GM19463 (cell line): Measurements from ENCODE around the gene ANO6.

Source experiments
- ATAC-seq: cut with Tn5 transposase; IDR thresholded peaks from one replicate; pipeline ENCODE4 v1.9.1; 2021; ENCODE audit warnings: mild to moderate bottlenecking, moderate library complexity; ENCODE audit not compliant: unreplicated experiment

ANO6 gene

DNA sequence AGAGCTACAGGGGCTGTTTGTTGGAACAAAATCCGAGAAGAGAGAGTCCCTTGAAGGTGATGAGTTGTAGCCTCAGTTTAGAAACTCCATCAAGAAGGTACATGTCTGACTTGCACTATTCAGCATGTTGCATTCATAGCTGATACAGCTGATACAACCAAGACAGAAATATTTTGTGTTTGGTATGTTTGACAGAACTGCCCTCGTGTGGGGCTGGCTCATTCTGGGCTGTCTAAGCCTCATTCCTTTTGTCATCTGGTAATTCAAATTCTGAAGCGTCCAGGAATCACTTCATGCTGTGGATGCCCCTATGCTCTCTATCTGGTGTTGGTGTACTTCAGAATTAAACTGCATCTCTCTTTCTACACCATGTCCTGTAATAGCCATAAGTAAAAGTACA, 126.3 kb downstream of the ANO6 start:
- no peak for ATAC-seq

DNA sequence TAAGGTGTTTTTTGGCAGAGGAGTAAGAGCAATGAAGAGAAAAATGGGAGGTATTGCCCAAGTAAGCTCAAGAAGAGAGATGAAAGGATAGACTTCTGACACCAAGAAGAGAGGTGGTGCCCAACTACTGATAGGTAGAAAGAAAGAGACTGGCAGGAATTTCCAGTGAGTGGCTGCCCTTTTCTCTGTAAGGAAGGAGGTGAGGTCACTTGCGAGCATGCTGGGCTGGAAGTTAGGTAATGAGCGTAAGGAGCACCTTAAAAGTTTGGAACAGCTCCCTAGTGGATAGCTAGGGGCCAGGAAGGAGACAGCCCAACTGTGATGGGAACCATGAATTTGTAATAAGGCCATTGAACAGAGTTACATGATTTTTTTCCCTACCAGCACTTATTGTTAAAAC, 127.0 kb downstream of the ANO6 start:
- ATAC-seq, result no peak

DNA sequence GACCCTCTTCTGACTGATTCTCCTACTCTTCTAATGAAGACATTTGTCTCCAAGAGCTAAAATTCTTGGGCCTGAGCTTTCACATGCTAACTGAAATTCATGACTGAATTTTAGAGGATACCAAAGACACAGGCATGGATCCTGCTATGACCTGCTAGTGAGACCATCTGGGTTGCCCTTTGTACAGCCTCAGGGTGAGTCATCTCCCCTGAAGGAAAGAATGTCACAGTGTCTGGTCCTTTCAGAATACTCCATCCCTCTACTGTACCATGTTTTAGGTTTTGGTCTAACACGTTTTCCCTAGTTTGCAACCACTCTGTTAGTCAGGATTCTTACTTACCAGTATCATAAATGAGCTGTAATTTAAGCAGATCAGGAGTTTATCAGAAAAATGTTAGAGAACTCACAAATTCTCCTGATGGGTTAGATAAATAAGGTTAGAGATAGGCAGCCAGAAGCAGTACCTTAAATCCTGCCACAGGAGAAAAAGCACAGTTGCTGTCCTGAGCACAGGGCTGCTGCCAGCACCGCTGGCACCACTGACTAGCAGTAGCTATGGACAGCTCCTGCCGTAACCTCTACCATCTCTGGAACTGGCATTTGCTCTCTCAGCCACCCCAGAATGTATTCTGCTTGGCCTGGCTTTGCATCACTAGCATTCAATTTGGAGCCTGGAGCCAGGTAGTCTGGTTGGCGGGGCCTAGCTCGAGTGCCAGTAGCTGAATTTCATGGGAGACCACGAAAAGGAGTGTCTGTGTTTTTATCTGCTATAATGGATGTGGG, 127.6 kb downstream of the ANO6 start:
- ATAC-seq, result no peak

DNA sequence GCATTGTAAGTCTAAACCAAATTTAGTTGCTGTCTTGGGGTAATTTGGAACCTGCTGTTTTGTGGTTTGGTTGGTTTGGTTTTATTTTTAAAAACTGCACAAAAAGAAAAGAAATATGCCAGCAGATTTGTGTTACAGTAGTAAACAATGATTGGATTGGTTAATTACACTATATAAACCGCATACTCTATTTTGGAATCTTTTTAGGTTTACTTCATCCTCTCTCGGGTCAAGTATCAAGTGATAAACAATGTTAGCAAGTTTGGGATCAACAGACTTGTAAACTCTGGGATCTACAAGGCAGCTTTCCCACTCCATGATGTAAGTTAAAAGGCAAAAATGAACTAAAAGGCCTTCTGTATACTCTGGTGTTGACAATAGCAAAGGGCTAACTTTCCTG, 132.4 kb downstream of the ANO6 start:
- ATAC-seq, result no peak

DNA sequence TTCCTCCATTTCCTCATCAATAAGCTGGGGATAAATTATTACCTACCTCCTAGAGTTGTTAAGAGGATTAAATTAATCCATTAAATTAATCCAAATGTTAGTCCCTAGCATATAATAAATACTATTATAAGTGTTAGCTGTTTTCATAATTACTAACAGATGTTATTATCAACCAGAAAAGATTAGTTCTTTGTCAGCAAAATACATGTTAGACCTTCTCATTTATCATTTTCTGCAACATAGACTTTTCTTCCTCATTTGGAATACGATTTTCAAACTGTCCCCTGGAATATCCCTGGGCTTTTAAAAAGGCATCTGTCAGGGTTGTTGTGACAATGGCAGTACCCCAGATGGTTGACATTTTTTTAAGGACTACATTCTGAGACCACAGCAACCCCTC, 133.1 kb downstream of the ANO6 start:
- ATAC-seq, result no peak

DNA sequence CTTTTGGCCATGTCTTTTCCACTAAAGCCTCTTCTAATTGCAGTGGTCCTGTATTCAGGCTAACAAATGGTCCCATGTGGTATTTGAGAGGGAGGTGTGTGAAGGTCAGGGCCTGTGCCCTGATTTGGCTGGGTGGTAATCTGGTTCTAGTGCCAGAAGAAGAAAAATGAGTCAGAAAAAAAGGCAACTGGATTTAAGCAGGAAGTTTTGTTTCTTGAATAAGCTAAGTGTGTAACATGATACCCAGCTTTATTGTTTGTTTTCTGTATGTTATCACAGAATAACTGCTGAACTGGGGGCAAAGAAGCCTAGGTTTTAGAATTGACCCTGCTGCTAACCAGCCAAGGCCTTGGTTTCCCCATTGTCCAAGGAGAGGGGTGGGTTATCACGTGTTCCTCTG, 134.0 kb downstream of the ANO6 start:
- no peak for ATAC-seq

DNA sequence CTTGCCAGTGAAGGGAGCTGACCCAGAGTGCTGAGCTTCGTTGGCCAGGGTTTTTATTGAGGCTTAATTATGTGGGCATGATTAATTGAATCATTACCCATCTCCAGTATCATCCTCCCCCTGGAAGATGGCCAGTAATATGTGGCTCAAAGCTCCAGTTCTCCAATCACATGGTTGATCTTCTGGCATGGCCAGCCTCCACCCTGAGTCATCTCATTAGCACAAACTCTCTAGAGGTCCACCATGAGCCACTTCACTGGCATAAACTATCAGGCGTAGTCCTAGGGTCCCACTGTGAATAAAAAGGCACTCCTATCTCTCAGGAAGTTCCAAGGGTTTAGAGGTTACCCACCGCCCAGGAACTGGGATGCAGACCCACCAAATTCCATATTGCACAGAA, 135.0 kb downstream of the ANO6 start:
- ATAC-seq, result no peak

DNA sequence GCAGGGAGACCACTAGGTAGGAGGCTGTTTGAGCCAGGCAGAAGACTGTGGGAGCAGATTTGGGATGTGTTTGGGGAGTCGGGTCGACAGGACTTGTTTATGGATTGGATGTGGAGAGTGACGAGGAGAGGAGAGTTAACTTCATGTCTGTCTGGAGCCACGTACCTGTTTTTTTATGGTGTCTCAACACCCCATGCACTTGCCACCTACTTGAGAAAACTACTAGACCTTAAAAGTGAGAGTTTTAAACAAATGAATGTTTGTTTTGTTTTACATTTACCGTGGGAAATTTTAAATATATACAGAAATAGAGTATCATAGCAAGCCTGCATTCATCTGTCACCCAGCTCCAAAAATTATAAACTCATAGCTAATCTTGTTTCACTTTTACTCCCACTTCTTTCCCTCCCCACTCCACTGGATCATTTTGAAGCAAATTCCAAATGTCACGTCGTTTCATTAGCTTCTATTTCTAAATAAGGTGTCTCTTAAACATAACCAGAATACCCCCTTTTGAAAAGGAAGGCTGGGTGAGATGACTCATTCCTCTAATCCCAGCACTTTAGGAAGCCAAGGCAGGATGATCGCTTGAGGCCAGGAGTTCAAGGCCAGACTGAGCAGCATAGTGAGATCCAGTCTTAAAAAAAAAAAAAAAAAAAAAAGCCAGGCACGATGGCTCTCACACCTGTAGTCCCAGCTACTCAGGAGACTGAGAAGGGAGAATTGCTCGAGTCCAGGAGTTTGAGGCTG, 136.2 kb downstream of the ANO6 start:
- ATAC-seq, result no peak

DNA sequence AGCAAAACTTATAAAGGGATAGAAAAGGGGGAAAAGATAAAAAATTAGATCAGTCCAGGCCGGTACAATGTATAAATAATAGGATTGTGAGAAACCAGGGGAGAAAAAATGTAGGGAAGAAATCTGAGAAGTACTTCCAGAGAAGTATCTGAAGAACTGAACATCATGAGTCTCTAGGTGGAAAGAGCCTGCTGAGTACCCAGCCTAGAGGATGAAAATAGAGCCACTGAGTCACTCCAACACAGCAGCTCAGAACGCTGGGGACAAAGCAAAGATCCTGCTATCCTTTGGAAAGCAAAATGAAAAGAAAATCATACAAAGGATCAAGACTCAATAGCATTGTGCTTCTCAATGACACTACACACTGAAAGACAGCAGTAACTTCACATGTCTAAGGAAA, 138.0 kb downstream of the ANO6 start:
- no peak for ATAC-seq

DNA sequence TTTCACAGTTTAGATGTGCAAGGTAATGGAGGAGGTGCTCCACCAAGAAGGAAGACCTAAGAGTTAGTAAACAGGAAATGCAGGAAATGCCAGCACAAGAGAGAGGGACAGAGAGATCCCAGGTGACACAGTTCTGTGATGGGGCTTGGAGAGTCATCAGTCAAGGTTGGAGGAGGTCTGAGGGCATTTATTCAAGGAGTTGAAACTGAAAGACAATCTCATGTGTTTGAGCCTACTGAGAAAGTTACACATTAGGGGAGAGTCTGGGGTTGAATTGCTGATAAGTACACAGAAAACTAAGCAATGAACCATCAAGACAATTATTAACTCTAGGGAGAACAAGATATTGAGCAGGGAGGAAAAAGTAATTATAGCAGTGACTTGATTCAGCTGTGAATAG, 138.5 kb downstream of the ANO6 start:
- ATAC-seq, result peak; percentile 98

DNA sequence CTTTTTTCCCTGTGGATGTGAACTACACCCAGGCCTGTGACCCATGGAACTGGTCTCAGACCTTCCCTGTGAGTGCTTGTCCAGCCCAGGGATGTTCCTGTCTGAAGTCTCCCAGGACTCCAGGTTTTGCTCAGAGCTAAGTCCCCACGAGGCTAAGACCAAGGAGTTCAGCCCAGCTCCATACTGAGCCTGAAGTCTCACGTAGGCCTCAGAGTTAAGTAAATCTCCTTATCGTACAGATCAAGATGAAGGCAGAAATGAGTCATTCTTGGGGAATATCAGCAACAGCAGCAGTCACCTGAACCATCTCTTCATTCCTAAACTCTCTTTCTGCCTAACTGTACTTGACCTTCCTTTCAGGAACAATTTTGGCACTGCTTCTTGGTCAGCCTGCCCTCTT, 139.8 kb downstream of the ANO6 start:
- ATAC-seq, result no peak

DNA sequence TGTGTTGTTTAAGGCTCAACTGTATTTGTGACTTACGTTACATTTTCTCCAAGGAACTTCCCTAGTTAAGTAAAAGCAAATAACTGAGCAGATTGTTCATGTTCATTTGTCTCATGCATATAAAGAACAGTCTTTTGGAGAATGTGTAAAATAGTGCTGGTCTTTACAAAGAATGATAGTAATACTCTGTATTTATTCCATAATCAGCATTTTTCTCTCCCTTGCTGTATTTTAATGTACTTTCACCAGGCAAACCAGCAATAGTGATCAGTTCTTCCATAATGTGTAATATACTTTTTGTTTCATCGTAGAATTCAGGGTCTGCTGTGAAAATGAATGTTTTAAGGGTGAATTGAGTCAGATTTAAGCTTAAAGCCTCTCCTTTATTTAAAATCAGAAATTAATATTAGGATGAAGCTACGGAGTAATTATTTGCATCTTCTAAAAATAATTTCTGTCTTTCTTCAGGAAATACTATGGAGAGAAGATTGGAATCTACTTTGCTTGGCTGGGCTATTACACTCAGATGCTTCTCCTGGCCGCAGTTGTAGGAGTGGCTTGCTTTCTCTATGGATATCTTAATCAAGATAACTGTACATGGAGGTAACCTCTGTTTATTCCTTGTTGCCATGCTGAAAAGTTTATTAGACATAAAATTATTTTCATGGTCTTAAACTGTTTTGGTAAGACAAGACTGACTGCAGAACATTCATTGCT, 141.1 kb downstream of the ANO6 start:
- ATAC-seq, result no peak

DNA sequence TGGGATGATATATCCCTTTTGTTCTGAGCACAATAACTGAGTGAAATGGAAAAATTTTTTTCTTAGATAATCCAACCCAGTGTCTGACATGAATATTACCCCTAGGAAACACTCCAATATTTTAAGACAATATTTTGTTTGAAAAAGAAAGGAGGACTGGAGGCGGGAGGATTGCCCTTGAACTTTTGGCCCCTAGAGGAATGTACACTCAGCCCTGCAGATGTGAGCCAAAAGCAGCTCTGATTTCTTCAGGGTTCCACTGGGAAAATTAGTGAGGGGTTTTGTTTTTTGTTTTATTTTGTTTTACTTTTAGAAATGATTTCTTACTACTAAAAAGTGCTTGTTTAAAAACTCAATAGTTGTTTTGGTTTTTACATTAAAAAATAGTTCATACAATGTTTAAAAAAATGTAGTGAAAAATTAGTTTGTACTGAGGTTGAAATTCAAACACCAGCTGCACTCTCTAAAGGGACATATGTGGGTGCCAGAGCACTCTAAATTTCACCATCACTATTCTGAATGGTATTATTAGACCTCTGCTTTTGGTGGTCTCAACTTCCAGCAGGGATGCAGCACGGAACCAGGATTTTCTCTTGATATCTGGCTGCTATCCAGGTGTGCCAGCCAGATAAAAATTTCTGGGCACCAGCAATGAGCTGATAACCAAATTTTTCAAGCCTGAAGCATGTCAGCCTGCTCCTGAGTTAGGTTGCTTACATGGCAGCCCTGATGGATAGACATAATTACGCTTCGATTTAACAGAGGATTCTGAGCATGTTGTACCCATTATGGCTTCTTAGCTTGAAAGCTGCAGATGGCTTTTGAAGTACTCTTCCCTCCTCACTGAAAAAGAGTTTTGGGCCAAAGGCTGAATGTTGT, 141.9 kb downstream of the ANO6 start:
- ATAC-seq, result no peak

DNA sequence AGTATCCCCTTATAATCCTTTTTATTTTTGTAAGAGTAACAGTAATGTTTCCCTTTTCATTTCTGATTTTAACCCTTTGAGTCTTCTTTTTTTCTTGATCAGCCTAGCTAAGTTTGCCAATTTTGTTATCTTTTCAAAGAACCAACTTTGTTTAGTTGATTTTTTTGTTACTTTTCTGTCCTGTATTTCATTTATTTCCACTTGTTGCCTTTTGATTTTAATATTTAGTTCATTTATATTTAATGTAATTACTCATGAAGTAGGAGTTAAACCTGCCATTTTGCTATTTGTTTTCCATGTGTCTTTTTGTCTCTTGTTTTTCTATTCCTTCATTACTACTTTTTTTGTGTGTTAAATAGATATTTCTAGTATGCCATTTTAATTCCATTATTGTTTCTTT, 146.4 kb downstream of the ANO6 start:
- ATAC-seq, result no peak

DNA sequence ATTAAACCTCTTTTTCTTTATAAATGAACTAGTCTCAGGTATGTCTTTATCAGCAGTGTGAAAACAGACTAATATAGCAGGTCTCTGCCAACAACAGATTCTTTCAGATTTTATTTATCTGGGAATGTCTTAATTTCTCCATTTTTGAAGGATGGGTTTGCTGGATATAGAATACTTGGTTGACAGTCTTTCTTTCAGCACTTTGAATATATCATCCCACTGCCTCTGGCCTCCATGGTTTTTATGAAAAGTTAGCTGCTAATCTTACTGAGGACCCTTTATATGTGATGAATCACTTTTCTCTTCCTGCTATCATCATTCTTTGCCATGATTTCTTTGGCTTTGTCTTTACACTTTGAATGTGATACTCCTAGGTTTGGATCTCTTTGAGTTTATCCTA, 148.0 kb downstream of the ANO6 start:
- ATAC-seq, result no peak

DNA sequence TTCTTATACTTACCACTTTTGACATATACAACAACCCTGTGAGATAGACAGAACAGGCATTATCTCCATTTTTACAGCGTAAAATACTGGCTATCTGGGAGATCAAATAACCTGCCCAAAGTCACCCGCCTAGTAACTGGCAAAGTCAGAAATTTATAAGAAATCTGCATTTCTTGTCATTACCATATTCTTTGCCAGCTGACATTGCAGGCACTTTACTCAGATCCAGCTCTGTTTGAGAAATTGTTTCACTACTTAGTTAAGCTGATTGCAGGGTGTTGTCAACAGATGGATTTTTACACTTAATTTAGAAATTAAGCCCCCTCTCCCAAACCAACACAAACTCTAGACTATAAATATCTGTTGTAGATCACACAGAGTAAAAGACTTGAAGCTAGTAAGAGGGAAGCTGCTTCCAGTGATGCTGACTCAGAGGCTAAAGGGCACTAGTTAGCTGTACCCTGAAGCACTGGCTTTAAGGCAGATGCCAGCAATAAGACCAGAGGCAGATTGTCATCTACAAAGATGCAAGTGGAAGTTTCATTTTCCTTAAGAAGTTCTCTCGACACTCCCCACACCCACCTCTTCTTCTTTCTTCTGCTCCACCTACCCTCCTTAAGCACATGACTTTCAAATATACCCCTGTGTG, 153.1 kb downstream of the ANO6 start:
- ATAC-seq, result no peak

DNA sequence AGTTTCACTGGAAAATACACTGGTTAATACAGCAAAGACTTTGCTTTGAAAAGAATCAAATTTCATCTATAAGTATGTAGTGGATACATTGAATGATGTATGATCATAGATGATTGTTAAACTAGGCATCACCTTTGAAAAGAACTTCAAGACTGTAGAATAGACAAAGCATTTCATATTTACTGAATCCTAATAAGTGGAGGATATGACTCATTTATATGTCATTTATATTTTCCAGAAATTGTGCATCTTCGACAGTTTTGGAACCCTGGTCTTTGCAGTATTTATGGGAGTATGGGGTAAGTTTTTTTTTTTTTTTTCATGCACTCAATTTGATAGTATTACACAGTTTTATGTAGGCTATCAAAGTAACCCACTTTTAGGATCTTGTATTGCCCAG, 161.9 kb downstream of the ANO6 start:
- ATAC-seq, result no peak

DNA sequence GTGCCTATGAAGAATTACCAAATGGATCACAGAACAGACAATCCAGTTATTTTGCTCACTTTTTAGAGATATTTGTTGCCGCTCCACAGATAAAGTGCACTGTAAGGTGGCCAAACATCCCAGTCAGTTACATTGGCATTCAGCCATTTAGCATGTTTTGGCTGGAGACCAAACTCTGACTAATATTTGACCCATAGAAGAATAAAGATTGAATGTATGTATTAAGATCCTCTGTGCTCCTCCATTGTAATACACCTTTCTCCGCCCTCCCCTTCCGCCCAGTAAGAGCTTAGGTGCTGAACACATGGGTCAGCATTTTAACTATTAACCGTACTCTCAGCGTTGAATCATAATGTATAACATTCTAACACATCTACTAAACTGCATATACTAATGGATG, 163.4 kb downstream of the ANO6 start:
- no peak for ATAC-seq

DNA sequence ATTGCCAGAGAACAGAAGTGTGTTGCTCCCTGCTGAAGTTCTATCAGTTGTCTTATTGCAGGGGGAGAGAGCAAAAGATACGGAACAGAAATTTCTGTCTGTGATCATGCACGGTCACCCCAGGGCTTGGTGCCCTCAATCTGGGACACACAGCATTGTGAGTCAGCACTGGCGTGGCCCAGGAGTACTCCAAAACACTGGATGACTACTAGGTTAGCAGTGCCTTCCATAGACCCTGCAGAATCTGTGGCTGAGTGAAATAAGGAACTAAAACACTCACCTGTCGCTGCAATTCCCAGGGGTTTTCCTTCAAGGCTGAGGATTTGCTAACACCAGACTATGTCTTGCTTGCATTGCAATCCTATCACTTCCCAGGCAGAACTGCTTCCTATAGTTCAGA, 165.5 kb downstream of the ANO6 start:
- no peak for ATAC-seq

DNA sequence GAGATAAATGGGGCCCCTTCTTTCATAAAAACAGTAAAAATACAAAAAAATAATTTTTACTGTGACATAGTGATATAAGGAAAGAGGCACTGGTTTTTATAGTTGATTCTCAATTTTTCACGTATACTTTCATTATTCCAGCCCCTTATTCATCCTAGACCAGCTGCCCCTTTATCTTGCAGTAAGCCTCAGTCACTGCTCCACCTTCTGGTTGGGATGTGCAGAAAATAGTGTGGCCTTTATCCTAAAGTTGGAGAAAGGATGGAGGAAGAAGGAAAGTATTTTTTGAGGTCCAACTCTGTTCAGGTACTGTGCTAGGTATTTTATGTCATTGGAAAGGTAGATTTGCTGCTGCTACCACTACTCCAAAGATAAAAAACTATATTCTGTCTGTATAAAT, 172.7 kb downstream of the ANO6 start:
- no peak for ATAC-seq

DNA sequence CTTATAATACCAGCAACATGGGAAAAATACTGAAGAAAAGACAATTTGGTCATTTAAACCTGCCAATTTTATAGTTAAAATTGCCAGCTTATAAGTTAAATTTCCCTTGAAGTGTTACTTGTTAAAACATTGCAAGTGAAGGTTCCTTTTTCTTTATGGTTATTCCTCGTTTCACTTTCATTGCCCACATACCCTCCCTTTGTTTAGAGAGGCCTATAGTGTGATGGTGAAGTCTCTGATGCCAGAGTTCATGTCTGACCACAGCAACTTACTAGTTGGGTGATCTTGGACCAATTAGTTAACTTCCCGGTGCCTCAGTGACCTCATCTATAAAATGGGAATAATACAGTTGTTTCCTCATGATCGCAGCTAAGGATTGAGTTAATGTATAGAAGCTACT, 173.5 kb downstream of the ANO6 start:
- no peak for ATAC-seq
